Right lobe of liver (tissue), 4 donors: Measurements from ENCODE around the gene SERPINB13.

Source experiments
- CTCF ChIP-seq, 4 donors: fragments of 200-600 bp in 3 of 4; fragments of 450-650 bp in 1 of 4; IDR thresholded peaks; one replicate each; pipeline versions ENCODE4 v1.5.1 to v1.8.0; 2016 to 2022; ENCODE audit warnings: antibody characterized with exemption in 4 of 4, mild to moderate bottlenecking in 2 of 4
- POLR2A ChIP-seq: fragments of 450-650 bp; IDR thresholded peaks from one replicate; pipeline ENCODE4 v1.6.1; 2017; ENCODE audit warnings: antibody characterized with exemption, mild to moderate bottlenecking
- donor health status: DM: no; HTN: no; CAD: no.
- donor health status: DM: no; HTN: no; CAD: no.
- donor health status: DM: no; HTN: yes; CAD: no.

- no peak for TF ChIP-seq CTCF (IDR thresholded peaks at IDR 0.05)
- TF ChIP-seq POLR2A: no peak
These were observed 59.8 kb downstream of the SERPINB13 start for GRCh38 chr18:63646936-63647335.
